G401.6 (cell line): ENCODE data around the gene CCDC124.
A peak's percentile ranks its signal among the peaks of the same experiment; 100 is the strongest.

Source experiments
- FAIRE-seq: peaks from 2 replicates; lab custom pipeline; 2012; peaks lifted over from hg19 to GRCh38; lab: Jason Lieb, UNC

CCDC124 gene

DNA sequence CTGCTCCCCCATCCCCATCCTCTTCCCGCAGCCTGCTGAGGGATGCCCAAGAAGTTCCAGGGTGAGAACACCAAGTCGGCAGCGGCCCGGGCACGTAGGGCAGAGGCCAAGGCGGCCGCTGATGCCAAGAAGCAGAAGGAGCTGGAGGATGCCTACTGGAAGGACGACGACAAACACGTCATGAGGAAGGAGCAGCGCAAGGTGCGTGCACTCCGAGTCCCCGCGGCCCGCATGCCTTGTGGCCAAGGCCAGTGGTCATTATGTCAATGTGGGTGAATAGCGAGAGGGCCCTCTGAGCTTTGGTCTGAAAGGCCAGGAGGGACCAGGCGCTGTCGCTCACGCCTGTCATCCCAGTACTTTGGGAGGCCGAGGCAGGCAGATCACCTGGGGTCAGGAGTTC is 3.6 kb downstream of the CCDC124 start:
- no peak for FAIRE-seq

DNA sequence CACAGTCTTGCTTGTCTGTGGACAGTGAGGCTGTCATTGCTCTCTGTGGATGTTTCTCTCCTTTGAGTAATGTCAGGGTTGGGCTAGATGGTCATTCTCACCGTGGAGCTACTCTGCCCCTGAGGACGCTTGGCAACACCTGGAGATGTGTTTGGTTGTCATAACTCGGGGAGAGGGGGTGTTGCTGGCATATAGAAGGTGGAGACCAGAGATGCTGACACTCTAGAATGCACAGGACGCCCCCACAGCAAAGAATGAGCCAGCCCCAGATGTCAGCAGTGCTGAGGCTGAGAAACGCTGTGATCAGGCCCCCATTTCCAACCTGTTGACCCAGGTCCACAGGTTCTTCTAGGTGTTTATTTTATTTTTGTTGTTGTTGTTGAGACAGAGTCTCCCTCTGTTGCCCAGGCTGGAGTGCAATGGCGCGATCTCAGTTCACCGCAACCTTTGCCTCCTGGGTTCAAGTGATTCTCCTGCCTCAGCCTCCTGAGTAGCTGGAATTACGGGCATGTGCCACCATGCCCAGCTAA is 4.6 kb downstream of the CCDC124 start:
- FAIRE-seq, result no peak

DNA sequence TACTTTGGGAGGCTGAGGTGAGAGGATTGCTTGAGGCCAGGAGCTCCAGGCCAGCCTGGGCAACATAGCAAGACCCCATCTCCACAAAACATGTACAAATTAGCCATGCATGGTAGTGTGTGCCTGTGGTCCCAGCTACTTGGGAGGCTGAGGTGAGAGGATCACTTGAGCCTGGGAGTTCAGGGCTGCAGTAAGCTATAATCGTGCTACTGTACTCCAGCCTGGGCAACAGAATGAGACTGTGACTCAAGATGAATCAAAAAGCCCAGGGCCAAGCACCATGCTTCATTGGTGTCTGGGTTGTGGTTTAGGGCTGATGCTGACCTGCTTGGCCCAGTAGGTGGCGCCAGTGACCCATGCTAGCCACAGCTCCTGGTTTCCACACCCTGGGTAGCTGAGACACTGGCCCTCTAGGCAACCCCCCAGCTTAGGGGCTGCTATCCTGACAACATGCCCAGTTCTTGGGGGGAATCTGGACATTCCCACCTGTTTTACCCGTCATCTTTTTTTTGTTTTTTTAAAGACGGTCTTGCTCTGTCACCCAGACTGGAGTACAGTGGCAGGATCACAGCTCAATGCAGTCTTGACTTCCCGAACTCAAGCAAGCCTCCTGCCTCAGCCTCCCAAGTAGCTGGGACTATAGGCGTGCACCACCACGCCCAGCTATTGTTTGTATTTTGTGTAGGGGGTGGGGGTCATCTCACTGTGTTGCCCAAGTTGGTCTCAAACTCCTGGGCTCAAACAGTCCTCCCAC is 5.5 kb downstream of the CCDC124 start:
- FAIRE-seq, result peak; percentile 71

DNA sequence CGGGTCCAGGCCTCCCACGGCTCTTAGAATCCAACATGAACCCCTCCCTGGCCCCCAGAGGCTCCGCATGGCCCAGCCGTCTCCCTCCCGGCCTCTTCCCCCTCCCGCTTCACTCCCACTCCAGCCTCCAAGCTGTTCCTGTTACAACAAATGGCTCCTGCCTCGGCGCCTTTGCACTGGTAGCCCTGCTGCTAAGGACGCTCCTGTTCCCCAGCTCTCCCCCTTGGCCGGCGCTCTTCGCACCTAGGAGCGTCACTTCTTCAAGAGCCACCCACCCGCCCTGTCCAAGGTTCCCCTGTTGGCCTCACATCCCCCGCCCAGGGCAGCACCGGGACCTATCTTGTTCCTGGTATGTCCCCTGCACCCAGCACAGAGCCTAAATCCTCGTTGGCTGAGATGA is 9.4 kb downstream of the CCDC124 start:
- FAIRE-seq, result no peak

DNA sequence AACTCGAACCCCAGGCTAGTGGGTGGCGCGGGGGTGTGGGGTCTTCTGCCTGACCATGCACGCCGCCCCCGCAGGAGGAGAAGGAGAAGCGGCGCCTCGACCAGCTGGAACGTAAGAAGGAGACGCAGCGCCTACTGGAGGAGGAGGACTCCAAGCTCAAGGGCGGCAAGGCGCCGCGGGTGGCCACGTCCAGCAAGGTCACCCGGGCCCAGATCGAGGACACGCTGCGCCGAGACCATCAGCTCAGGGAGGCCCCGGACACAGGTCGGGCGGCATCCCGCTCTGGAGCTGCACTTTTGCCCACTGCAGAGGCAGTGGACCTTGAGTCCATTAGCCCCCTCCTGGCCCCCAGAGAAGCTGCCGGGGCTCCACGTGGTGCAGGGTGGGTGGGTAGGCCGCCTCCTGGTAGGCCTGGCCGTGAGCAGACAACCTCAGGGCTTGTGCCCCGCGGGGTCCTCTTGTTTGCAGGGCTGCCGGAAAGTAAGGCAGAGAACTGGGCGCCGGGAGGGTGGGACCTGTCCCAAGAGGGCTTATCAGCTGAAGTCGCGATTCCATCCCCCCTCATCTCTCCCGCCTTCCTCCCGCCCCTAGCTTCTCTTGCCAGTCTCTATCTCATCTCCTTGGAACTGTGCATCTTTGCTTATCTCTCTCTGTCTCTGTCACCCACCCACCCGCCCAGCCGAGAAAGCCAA is 9.9 kb downstream of the CCDC124 start:
- FAIRE-seq, result no peak

DNA sequence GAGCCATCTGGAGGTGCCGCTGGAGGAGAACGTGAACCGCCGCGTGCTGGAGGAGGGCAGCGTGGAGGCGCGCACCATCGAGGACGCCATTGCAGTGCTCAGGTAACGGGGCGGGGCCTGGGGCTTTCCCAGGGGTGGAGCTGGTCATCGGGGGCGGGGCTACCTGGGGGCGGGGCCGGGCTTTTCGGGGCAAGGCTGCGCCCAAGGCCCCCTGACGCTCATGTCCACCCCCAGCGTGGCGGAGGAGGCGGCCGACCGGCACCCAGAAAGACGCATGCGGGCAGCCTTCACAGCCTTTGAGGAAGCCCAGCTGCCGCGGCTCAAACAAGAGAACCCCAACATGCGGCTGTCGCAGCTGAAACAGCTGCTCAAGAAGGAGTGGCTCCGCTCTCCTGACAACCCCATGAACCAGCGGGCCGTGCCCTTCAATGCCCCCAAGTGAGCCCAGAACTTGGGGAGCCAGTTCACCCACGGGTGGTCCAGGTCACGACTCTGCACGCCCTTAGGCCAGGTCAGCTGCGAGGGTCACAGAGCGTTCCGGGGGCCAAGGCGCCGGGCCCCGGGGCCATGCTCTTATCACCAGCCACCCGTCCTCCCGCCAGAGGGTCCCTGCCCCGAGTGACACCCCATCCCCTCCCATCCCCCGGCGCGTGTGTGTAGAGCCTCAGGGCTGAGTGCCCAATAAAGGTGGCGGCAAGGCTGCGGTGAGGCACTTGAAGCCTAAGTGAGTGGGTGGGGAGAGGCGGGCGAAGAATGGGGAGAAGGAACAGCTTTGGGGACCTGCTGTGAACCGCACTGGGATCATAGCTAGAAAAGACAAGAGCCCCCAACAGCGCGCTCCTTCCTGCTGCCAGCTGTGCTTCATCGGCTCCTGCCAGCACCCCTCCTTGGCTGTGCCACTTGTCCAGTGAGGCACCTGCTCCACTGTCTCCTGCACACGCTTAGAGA is 10.7 kb downstream of the CCDC124 start:
- no peak for FAIRE-seq

DNA sequence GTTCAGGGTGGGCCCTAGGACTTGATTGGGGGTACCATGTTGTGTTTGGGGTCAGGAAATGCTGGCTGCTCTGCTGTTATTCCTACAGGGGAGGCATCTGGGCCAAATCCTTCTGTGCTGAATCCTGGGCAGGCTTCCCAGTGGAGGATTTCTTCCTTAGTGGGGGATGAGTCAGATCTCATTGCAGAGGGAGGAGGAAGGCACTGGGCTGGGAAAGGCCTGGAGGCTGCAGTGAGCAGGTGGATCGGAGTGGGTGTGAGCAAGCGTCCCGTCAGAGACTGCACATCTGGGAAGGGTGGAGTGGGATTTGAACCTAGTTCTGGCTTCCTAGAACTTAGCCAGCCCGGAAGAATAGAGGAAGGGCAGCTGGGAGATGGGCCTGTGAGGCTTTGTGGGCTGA is 11.5 kb downstream of the CCDC124 start:
- no peak for FAIRE-seq

DNA sequence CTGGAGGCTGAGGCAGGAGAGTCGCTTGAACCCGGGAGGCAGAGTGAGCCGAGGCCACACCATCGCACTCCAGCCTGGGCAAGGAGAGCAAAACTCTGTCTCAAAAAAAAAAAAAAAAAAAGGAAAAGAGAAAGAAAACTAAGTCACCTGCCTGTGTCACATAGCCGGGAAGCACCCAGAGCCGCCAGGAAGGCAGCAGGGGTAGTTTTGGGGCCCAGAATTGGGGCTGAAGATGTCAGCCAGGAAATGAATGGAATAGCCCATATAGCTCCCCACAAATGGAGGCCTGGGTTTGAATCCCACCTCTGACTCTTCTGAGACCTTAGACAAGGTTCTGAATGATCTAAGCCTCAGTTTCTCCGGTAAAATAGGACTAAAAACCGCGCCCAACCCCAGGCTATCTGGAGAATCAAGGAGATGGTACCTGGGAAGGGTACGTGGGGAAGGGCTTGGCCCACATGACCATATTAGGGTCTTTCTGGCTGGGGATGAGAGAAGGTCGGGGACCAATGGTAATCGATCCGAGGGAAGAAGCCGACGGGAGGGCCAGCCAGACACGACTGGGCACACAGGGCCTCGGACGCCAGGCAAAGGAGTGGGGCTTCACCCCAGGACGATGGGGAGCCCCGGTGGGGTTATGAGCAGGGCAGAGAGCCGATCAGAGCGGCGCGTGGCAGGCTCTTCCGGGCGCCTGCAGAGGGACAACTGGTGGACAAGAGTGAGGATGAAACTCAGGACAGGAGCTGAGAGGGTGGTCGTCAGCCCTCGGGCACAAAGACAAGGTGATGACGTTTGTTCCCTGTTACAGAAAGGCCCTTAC is 14.4 kb downstream of the CCDC124 start:
- no peak for FAIRE-seq

DNA sequence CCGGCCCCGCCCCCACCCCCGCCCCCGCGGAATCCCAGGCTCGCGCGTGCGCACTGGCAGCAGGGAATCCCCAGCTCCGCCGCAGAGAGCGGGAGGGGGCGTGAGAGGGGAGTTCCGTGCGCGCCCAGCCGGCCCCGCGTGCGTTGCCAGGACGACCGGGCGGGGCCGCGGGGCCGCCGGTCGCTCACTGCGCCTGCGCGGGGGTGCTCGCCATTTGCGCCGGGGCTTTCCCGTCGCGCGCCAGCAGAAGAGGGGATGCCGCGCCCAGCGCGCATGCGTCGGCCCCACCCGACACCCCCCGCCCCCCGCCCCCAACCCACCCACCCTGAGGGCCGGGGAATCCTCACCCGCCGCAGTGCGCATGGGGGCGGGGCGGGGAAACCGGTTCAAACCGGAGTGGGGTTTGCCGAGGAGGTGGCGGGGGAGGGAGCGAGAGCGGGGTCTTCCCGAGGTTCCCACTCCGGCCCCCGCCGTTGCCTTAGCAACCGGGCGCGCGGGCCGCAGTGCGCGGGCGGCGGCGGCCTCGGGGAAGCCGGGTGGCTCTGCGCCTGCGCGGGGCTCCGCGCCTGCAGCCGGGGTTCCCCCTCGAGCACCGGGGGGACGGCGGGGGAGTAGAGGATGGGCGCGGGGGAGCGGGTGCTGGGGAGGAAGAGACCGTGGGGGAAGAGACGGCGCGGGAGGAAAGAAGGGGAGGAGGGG is 15.1 kb downstream of the CCDC124 start:
- FAIRE-seq, result no peak

DNA sequence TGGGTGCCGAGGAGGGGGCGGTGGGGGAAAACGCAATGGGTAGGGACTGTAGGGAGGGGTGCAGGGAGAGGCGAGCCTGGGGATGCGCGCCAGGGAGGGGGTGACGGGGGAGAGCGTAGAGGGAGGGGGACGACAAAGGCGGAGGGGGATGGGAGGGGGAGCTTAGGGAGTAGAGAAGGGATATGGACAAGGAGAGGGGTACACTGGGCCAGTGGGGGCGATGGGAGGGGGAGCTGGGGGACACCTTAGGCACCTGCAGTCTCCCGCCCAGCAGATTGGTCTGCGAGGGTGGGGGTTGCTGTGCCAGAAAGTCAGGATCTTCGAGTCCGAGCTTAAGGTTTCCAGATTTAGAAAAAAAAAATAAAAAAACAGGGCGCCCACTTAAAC is 15.7 kb downstream of the CCDC124 start:
- FAIRE-seq, result no peak

DNA sequence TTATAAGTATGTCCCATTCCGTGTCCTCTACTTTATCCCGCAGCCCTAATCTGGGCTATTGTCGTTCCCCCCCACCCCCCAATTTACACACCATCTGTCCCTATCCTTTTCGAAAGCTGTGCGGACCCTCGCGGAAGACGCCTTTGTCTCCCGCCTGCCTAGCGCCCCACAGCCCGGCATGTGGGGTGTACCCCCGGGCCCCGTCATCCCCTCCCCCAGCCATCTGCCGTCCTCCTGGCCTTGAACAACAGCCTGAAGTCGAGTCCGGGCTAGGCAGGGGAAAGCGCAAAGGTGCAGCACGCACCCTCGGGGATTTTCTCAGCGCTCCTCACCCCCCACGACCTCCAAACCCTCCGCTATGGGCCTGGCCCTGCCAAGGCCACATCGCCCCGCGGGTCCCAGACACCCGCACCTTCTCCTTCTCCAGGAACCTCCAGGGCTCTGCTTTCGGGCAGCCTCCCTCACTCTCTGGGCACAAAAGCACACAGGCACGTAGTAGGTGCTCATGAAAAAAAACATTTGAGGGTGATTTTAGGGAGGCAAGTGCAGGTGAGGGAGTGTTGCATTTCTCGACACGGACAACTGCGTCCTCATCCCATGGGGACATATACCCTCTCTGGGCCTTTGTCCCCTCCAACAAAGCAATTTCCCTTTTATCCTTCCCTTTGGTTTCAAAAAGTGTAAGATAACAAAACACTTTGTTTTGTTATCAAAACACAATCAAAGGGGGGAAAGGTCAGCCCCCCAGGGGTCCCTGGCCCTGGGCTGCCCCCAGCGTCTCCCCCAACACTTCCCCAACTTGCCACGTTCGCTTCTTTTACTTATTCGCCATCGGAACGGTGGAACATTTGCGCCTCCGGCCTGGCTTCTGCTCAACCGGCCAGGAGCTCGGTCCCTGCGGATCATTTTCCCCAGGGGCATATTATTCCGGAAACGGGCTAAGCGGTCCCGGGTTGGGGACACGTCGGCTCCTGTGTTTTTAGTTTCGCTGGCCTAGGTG is 16.4 kb downstream of the CCDC124 start:
- FAIRE-seq, result no peak

DNA sequence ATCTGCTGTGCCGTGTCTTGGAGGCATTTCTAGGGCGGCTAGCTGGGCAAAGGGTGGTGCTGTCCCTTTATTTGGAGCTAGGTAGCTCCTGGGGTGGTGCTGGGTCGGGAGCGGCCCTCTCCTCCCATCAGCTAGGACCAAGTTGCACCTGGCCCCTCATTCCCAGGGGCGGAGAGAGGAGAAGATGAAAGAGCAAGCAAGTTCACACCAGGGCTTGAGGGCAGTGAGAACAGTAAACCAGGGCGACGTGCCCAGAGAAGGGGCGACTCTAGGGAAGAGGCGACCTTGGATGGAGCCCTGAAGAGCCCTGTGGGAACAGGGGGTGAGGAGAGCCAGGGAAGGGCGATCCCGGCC is 17.1 kb downstream of the CCDC124 start:
- no peak for FAIRE-seq

DNA sequence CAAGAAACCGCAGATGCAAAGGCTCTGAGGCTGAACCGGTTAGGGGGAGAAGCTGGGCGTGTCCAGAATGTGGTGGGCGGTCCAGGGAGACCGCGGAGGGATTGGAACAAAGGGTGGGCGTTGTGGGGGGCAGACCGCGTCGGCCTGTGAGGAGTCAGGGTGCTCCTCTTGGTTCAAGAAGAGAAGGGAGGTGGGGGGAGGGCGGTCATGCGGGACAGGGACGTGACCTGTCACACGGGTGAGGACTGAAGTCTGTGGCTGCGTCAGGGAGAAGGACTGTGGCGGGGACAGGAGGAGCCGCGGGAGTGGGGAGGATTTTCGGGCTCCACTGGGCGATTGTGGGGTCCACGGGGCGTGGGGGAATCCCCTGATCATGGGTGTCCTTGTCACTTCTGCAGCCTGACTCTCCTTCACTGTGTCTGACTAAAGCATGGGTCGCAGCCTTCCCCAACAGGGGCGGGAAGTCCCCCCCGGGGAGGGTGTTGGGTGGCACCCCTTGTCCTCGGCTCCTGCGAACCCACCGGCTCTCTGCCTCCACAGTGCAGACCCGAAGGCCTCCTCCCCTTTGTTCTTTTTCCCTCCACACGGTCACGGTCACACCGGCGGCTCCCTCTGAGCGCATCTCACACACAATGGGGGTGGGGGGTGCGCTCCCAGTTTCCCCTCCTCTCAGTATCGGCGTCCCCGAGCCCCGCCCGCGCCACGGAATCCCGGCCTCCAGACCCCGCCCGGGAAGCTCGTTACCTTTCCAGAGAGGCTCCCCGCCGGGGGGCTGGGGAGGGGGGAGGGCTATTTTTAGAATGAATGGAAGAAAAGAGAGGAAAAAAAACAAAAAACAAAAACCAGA is 17.7 kb downstream of the CCDC124 start:
- no peak for FAIRE-seq

DNA sequence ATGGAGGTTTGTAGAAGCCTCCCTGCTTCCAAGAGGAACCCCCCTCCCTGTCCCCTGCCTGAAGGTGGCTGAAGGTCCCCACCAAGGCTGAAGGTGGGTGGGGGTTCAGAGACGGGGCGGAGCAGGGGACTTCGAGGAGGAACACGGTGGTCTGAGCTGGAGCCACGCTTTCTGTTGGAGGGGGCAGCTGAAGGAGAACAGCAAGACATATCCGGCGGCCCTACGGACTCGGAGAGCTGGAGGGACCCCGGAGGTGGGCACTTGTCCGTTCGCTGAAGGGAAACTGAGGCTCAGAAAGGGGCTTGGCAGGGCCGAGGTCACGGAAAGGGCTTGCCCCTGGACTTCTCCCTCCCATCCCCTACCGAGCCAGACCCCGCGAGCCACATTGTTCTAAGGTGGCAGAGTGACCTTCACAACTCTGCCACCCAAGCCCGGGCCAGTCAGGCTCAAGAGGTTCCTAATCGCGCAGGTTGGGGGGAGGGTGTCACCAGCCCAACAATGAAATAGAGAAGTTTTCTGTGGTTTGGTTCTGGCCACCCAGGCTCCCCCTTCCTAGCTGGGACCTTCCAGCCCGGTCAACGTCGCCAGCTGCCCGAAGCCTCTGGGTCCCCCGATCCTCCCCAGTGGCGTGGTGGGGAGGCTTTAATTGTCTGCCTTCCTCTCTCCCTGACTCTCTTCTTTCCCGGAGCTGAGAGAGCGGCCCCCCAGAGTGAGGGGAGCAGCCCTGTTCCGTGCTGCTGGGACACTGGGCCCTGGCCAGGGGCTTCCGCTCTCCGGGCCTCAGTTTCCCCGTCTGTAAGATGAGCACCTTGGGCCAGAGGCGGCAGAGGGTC is 18.6 kb downstream of the CCDC124 start:
- FAIRE-seq, result no peak

DNA sequence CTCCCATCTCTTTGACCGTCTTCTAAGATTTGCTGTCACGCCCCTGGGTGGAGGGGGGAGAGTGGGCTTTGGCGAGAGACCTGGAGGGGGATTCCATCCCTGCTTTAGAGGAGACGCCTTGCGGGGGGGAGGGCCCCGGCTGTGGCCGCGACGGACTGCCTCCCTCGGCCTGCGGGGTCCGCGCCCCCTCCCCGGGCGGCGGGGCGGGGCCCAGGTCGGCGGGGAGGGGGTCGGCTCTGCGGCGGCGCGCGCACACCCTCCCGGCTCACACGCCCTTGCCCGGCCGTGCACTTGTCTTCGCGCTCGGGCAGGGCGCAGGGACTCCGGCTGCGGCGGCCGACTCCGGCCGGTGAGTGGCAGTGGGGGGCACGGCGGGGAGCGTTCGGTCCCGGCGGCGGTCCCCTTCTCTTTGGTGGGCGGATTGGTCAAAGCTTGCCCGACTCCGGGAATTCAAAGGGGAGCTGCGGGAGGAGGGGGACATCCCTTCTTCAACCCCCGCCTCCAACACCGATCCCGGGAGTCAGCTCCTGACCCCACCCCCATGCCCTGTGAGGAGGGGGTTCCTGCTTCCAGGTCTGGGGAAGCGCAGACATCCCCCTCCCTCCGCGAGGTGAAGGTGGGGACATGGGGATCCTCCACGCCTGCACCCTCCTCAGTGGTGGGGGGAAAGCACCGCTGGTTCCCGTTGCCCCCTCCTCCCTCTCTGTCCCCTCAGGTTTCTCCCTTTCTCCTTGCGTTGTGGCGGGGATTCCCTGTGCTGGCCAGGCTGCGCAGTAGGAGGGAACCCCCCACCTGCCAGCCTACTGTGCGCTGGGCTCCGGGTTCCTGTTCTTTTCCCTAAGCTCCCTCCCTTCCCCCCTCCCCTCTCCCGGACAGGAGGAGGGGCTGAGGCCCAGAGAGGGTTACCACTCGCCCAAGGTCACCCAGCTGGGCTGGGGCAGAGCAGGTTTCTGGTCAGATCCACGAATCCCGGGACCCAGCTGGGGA is 19.5 kb downstream of the CCDC124 start:
- FAIRE-seq, result no peak

DNA sequence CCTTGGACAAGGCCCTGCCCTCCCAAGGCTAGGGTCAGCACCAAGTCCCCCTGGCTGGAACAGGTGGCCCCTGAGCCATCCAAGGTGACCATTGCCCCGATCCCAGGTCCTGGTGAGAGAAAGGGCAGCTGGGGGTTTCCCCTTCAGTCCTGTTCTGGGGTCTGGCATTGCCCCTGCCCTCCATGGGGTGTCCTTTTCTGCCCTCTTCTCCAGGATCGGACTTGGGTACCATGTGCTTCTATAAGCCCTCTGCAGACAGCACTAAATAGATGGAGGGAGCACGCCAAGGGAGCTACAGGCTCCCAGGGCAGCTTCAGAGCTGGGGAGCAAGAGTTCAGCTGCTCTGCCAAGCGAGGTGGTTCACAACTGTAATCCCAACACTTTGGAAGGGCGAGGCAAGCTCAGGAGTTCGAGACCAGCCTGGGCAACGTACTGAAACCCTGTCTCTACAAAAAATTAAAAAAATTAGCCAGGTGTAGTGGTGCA is 20.5 kb downstream of the CCDC124 start:
- FAIRE-seq, result no peak

DNA sequence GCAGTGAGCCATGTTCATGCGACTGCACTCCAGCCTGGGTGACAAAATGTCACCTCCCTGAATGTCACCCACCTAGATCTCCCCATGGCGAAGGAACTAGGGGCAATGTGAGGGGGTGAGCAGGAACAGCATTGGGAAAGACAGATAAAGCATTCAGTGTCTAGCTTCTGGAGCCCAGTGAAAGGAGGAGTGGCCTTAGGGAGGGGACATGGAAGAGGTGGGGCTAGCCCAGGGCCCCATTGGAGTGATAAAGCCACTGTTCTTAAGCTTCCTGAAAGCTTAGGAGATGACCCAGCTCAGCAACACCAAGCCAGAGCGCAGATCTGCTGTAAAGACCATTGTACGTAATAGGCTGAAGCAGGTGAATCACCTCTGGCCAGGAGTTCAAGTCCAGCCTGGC is 21.1 kb downstream of the CCDC124 start:
- no peak for FAIRE-seq
